A549 treated with Mapracorat at 1 μM for 4 hours (cell line): ENCODE results near the gene TMEM79. TPM values are rescaled to one million over a fixed set of nuclear protein-coding genes. Genes with fewer than 3 reads are reported as not detected.

Experiments used
- total RNA-seq: library from RNA; stranded (reverse); fragments of 200-300 nt; extraction: Qiagen RNA extraction; gene quantifications from 5 replicates; pipeline ENCODE4 v1.2.3, GENCODE V29; 2022

Gene TMEM79
- total RNA-seq: 5.9 to 8.2 TPM (median 7.5 TPM) in 5 replicates

GRCh38 chr1:156284112-156284511, at the start of gene TMEM79:
TSS of gene TMEM79 (plus strand) at chr1:156284325. CDS start at chr1:156285227, 902 bp downstream.

GRCh38 chr1:156241926-156242325, 42.2 kb upstream of the TMEM79 start, which contains the start of gene BGLAP:
TSS of gene BGLAP (plus strand) at chr1:156242184. CDS start at chr1:156242232, 48 bp downstream.

GRCh38 chr1:156247460-156248322, 36.4 kb upstream of the TMEM79 start, which contains the start of gene PAQR6:
TSS of gene PAQR6 (minus strand) at chr1:156248056. CDS start at chr1:156246731, 1,325 bp downstream.

GRCh38 chr1:156282479-156283222, 1.5 kb upstream of the TMEM79 start, which contains the start of gene SMG5:
TSS of gene SMG5 (minus strand) at chr1:156282825. CDS start at chr1:156282680, 145 bp downstream.

GRCh38 chr1:156295391-156295947, 11.3 kb downstream of the TMEM79 start, which contains the start of gene GLMP:
TSS of gene GLMP (minus strand) at chr1:156295679. CDS start at chr1:156295645, 34 bp downstream.

GRCh38 chr1:156298852-156299357, 14.8 kb downstream of the TMEM79 start, which contains the start of gene VHLL:
TSS of gene VHLL (minus strand) at chr1:156299307. CDS start at chr1:156299189, 118 bp downstream.

GRCh38 chr1:156338180-156338976, 54.3 kb downstream of the TMEM79 start, which contains the start of the genes CCT3 and TSACC:
TSS of gene CCT3 (minus strand) at chr1:156338292. CDS start at chr1:156338184, 108 bp downstream.
TSS of gene TSACC (plus strand) at chr1:156338526. CDS start at chr1:156339758, 1,232 bp downstream.

Other genes starting within 250 kb of the TMEM79 start
- gene UBQLN4, start 230.5 kb upstream of the TMEM79 start, total RNA-seq: 32.9 to 41.6 TPM (median 39.7 TPM) in 5 replicates
- gene LAMTOR2, start 229.5 kb upstream of the TMEM79 start, total RNA-seq: 152 to 169 TPM (median 157 TPM) in 5 replicates
- 0.29 TPM in 1 of 5 replicates, not detected in the others for gene RAB25, start 223.2 kb upstream of the TMEM79 start, total RNA-seq
- gene MEX3A, start 201.9 kb upstream of the TMEM79 start, total RNA-seq: 1.2 to 2.4 TPM (median 1.6 TPM) in 5 replicates
- gene LMNA, start 169.6 kb upstream of the TMEM79 start, total RNA-seq: 612 to 781 TPM (median 765 TPM) in 5 replicates
- 0.33 to 0.43 TPM (median 0.38 TPM) in 5 replicates for gene SEMA4A, start 130.7 kb upstream of the TMEM79 start, total RNA-seq
- 26.2 to 30.0 TPM (median 26.7 TPM) in 5 replicates for gene SLC25A44, start 90.2 kb upstream of the TMEM79 start, total RNA-seq
- gene PMF1, start 71.3 kb upstream of the TMEM79 start, total RNA-seq: 57.1 to 65.8 TPM (median 61.8 TPM) in 5 replicates
- gene BGLAP, start 42.1 kb upstream of the TMEM79 start, total RNA-seq: 0.21 to 0.33 TPM (median 0.25 TPM) in 3 of 5 replicates, not detected in the others
- 3.3 to 5.1 TPM (median 4.0 TPM) in 5 replicates for gene PAQR6, start 36.3 kb upstream of the TMEM79 start, total RNA-seq
- 36.8 to 46.7 TPM (median 46.0 TPM) in 5 replicates for gene SMG5, start 1.5 kb upstream of the TMEM79 start, total RNA-seq
- gene GLMP, start 11.4 kb downstream of the TMEM79 start, total RNA-seq: 35.4 to 49.9 TPM (median 47.7 TPM) in 5 replicates
- not detected in 5 replicates for gene VHLL, start 15.0 kb downstream of the TMEM79 start, total RNA-seq
- gene CCT3, start 54.0 kb downstream of the TMEM79 start, total RNA-seq: 382 to 400 TPM (median 397 TPM) in 5 replicates
- gene TSACC, start 54.2 kb downstream of the TMEM79 start, total RNA-seq: 1.6 to 3.4 TPM (median 2.1 TPM) in 5 replicates
- not detected in 5 replicates for gene RHBG, start 84.9 kb downstream of the TMEM79 start, total RNA-seq
- 20.7 to 34.8 TPM (median 28.4 TPM) in 5 replicates for gene MEF2D, start 216.4 kb downstream of the TMEM79 start, total RNA-seq